ENCODE data around the gene GLRX5.

DNA sequence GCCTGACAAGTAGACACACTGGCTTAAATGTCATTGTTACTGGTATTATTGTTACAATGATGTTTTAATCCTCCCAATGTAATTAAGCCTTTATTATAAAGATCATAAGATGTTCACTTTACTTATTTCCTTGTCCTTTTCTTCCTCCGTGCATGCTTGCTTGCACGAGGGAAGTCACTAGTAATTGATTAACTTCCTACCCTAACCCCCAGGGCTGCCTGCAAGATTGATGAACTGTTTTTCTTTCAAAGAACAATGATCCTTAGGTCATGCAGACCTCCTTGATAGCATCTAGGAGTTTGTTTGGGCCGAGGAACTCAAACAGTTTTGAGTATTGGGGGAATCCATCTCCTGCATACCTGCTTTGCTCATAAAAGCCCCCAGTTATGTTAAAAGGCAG, 43.0 kb downstream of the GLRX5 start:
- TF ChIP-seq EZH2 (IDR thresholded peaks at IDR 0.05; ENCODE audit: borderline replicate concordance, low read depth, low read length, poor library complexity, severe bottlenecking) = no peak
- TF ChIP-seq, protein P1, sequence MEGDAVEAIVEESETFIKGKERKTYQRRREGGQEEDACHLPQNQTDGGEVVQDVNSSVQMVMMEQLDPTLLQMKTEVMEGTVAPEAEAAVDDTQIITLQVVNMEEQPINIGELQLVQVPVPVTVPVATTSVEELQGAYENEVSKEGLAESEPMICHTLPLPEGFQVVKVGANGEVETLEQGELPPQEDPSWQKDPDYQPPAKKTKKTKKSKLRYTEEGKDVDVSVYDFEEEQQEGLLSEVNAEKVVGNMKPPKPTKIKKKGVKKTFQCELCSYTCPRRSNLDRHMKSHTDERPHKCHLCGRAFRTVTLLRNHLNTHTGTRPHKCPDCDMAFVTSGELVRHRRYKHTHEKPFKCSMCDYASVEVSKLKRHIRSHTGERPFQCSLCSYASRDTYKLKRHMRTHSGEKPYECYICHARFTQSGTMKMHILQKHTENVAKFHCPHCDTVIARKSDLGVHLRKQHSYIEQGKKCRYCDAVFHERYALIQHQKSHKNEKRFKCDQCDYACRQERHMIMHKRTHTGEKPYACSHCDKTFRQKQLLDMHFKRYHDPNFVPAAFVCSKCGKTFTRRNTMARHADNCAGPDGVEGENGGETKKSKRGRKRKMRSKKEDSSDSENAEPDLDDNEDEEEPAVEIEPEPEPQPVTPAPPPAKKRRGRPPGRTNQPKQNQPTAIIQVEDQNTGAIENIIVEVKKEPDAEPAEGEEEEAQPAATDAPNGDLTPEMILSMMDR (conservative IDR thresholded peaks at IDR 0.05; ENCODE audit: low read depth, low read length) = no peak
